NCI-H526 treated with DMSO at 0.1 percent for 48 hours (cell line): Measurements from ENCODE around the gene KIFAP3.
"Not testable (repeated sequence)": the region's sequence is repeated elsewhere in the genome, so short reads cannot be mapped to it uniquely, and the experiment has no call there.

ENCODE experiments used
- DNase-seq: peaks from one replicate; lab custom pipeline; 2025; lab: John Stamatoyannopoulos, UW

The KIFAP3 gene

GRCh38 chr1:170074250-170075157, at the start of gene KIFAP3:
Gene KIFAP3 (minus strand): TSS chr1:170074695. CDS start chr1:170074467, 228 bp downstream.
- DNase-seq = peak; percentile 99

GRCh38 chr1:170122366-170122765, 47.9 kb upstream of the KIFAP3 start:
- DNase-seq = no peak

GRCh38 chr1:170114906-170115305, 40.4 kb upstream of the KIFAP3 start:
- no peak for DNase-seq

GRCh38 chr1:170113140-170113539, 38.6 kb upstream of the KIFAP3 start:
- DNase-seq = not testable (repeated sequence)

GRCh38 chr1:170097449-170097948, 23.0 kb upstream of the KIFAP3 start:
- peak; percentile 100 for DNase-seq

- no peak for DNase-seq
Observed at GRCh38 chr1:170096806-170097340, 22.4 kb upstream of the KIFAP3 start.

GRCh38 chr1:170095976-170096748, 21.7 kb upstream of the KIFAP3 start:
- DNase-seq = no peak

GRCh38 chr1:170094697-170095616, 20.5 kb upstream of the KIFAP3 start:
- DNase-seq = not testable (repeated sequence)

GRCh38 chr1:170086399-170087032, 12.0 kb upstream of the KIFAP3 start:
- DNase-seq = no peak

- no peak for DNase-seq
Observed at GRCh38 chr1:170085091-170085490, 10.6 kb upstream of the KIFAP3 start.

- no peak for DNase-seq
Observed at GRCh38 chr1:170078610-170079189, 4.2 kb upstream of the KIFAP3 start.

GRCh38 chr1:170077926-170078325, 3.4 kb upstream of the KIFAP3 start:
- DNase-seq = no peak

GRCh38 chr1:170076952-170077351, 2.5 kb upstream of the KIFAP3 start:
- not testable (repeated sequence) for DNase-seq

- DNase-seq = no peak
Observed at GRCh38 chr1:170076199-170076598, 1.7 kb upstream of the KIFAP3 start.

- peak; percentile 94 for DNase-seq
Observed at GRCh38 chr1:170075186-170075585, 691 bp upstream of the KIFAP3 start.

GRCh38 chr1:170073893-170074249, 624 bp downstream of the KIFAP3 start:
- DNase-seq = no peak

GRCh38 chr1:170071378-170071777, 3.1 kb downstream of the KIFAP3 start:
- DNase-seq = no peak

- no peak for DNase-seq
Observed at GRCh38 chr1:170068923-170069322, 5.6 kb downstream of the KIFAP3 start.

GRCh38 chr1:170067253-170067819, 7.2 kb downstream of the KIFAP3 start:
- DNase-seq = no peak

- no peak for DNase-seq
Observed at GRCh38 chr1:170064821-170065220, 9.7 kb downstream of the KIFAP3 start.
